ENCODE results near the gene SNX9.
"Not testable (repeated sequence)": the region's sequence is repeated elsewhere in the genome, so short reads cannot be mapped to it uniquely, and the experiment has no call there.

SNX9 gene

DNA sequence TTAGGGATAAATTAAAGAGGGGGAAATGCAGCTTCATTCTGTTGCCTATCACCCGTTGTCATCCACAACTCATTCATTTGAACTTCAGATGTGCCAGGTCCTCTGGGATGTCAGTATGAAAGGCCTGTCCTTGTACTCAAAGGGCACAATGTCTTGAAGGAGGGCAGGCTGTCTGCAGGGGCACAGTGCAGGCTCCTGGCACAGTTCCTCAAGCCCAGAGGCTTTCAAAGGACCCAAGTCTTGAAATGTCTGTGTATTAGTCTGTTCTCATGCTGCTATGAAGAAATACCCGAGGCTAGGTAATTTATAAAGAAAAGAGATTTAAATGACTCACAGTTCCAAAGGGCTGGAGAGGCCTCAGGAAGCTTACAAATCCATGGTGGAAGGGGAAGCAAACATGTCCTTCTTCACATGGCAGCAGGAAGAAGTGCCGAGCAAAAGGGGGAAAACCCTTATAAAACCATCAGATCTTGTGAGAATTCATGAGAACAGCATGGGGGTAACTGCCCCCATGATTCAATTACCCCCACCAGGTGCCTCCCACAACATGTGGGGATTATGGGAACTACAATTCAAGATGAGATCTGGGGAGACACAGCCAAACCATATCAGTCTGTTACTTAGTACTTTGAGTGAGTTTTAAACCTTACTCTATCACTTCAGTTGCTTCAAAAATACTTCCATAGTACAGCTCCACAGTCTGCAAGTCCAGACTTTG, 9.4 kb downstream of the SNX9 start:
- DNase-seq, result no peak

DNA sequence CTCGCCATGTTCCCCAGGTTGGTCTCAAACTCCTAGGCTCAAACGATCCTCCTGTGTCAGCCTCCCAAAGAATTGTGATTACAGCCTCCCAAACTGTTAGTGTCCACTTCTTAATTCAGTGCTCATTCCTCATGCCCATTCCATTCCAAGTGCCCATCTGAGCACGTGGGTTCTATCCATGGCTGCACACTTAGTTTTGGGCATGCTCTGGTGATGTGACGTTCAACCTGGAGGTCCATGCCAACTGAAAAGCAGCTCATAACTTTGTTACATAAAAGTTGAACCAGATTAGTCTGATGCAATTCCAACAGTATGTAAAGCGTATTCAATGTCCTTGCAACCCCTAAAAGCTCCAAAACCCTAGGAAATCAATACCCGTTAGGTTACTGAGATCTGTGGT, 11.5 kb downstream of the SNX9 start:
- no peak for DNase-seq

DNA sequence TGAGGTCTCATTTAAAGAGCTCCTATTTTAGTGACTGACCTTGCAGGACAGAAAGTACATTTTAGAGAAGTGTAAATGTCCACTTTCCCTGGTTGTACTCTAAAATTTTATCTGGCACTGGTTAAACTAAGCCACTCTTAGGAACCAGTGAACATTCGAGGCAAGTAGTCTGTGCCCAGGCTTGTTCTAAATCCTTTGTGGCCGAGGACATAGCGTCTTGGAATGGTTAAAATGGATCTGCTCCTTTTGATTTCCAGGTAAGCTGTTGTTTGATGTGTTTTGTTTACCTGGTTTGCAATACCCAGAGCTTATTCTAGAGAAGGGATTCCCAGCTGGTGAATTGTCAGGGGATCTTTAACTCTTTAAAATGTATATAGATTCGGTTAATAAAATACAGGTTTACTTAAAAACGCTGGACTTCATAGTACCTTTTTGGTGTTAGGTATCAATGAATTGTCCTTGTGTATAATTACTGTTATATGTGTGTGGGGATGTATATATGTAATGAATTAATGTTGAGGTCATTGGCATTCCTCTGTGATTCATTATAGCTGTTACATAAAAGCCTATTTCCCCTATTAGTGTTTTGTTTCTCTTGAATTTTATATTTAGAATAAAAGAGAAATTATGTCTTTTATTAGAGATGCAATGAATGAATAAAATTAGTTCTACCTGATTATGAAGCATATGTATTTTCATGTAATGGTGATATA, 15.8 kb downstream of the SNX9 start:
- DNase-seq, result no peak

- DNase-seq, result no peak
Measured at GRCh38 chr6:157839606-157840005, 16.6 kb downstream of the SNX9 start.

GRCh38 chr6:157840261-157840660, 17.2 kb downstream of the SNX9 start:
- no peak for DNase-seq

DNA sequence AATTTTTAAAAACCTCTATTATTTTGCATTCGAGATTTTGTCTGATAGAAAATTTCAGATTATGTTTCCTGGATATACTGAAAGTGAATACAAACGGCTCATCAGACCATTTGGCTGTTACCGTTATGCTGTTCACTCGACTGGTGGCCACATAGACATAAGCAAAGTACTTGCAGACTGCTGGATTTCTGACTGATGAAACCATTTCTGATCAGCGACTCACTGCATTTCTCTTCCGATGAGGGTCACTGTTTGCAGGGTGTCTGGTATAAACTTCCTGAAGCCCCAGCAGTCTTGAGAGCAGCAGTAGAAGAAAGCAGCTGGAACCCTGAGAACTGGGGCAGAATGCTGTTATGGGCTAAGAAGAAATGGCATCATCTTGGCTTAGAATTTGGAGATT, 17.7 kb downstream of the SNX9 start:
- DNase-seq, result peak; percentile 87

- no peak for DNase-seq
Measured at GRCh38 chr6:157841211-157841840, 18.3 kb downstream of the SNX9 start.

GRCh38 chr6:157842212-157842611, 19.2 kb downstream of the SNX9 start:
- DNase-seq, result no peak

DNA sequence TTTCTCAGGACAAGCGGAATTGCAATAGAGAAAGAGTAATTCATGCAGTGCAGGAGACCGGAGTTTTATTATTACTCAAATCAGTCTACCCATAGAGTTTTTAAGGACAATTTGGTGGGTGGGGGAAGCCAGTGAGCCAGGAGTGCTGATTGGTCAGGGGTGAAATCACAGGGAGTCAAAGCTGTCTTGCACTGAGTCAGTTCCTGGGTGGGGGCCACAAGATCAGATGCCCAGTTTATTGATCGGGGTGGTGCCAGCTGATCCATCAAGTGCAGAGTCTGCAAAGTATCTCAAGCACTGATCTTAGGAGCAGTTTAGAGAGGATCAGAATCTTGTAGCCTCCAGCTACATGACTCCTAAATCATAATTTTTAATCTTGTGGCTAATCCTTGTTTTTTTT, 21.1 kb downstream of the SNX9 start:
- not testable (repeated sequence) for DNase-seq

- DNase-seq, result peak; percentile 75
Measured at GRCh38 chr6:157845493-157846259, 22.6 kb downstream of the SNX9 start.

- DNase-seq, result no peak
Measured at GRCh38 chr6:157847846-157848245, 24.8 kb downstream of the SNX9 start.

- DNase-seq, result no peak
Measured at GRCh38 chr6:157848693-157849092, 25.6 kb downstream of the SNX9 start.

- no peak for DNase-seq
Measured at GRCh38 chr6:157849288-157850017, 26.4 kb downstream of the SNX9 start.

DNA sequence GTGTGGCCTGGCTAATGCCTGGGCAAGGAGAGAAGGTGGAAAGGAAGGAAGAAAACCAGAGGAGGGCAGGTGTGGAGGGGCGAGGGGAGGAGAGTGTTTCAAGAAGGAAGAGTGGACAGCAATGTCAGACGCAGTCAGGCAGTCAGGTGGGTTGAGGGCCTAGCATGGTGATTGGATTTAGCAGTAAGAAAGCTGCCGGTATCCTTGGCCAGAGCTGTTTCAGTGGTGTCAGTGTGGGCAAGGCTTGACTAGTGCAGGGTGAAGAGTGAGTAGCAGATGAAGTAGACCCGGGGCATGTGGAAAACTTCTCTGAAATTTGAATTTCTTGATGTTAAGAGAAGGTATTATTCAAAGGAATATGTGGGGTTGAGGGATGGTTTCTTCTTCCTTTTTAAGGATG, 27.0 kb downstream of the SNX9 start:
- no peak for DNase-seq

DNA sequence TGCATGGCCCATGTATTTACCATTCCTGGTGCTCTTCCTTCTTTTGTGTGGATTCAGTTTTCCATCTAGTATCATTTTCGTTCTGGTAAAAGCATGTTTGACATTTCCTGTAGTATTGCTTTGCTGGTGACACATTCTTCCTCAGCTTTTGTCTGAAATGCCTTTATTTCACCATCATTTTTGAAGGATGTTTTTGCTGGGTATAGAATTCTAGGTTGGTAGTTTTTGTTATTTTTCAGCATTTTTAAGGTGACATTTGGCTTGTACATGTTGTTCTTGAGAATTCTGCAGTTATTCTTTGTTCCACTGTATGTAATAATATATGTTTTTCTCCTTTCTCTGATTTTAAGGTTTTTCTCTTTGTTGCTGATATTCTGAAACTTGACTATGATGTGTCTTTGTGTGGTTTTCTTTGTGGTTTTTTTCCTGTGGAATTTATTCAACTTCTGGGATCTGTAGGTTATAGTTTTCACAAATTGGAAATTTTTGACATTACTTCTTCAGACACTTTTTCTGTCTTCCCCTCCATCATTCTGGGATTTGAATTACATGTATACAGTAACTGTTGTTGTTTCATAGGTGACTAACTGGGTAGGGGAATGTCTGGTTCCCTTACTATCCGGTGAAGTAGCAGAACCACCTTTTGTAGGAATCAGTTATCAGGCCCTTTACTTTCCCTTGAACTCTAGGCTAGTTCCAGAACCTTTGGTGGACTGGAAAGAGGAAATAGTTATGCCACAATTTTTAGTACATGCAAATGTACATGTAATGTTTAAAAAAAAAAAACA, 30.2 kb downstream of the SNX9 start:
- no peak for DNase-seq

GRCh38 chr6:157853902-157854502, 31.0 kb downstream of the SNX9 start:
- no peak for DNase-seq

- no peak for DNase-seq
Measured at GRCh38 chr6:157855325-157855724, 32.3 kb downstream of the SNX9 start.

- DNase-seq, result not testable (repeated sequence)
Measured at GRCh38 chr6:157855804-157856203, 32.8 kb downstream of the SNX9 start.

DNA sequence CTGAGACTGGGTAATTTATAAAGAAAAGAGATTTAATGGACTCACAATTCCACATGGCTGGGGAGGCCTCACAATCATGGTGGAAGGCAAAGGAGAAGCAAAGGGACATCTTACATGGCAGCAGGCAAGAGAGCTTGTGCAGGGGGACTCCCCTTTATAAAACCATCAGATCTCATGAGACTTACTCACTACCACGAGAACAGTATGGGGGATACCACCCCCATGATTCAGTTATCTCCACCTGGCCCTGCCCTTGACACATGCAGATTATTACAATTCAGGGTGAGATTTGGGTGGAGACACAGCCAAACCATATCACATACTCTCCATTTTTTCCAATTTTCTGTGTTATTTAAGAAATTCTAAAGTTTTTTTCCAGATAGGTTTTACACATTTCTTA, 35.6 kb downstream of the SNX9 start:
- not testable (repeated sequence) for DNase-seq

GRCh38 chr6:157859775-157860504, 36.9 kb downstream of the SNX9 start:
- DNase-seq, result no peak

Measured in fibroblast of skin of right biceps (primary cell).